SHP77 (cell line): ENCODE results near the gene TRPM8.
"Not testable (repeated sequence)": the region's sequence is repeated elsewhere in the genome, so short reads cannot be mapped to it uniquely, and the experiment has no call there.

ENCODE experiments used
- DNase-seq, 2 experiments: peaks; one replicate each; lab custom pipeline; 2025; lab: John Stamatoyannopoulos, UW

The TRPM8 gene

DNA sequence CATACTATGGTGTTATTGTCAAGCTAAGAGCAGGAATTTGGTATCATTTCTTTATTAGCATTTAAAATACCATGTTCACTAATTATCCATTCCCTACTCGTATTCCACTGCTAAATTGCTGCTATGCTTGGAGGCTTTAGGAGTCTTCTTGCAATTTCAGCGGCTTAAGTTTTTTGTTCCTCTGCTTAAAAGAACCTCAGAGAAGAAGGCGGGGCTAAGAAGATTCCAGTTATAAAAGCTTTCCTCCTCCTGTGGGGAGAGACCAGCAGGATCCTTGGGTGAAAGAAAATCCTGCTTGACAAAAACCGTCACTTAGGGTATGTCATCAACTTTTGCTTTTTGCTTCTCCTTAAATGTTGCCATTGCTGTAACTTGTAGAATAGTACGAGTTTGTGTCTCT lies at the start of gene TRPM8:
Gene TRPM8 (plus strand): TSS at position 258 of the 400 bp plus-strand sequence. CDS start 9,165 bp downstream, outside the sequence.
- DNase-seq, result no peak

- peak; percentile 24 to 62 for DNase-seq
Observed at GRCh38 chr2:233867993-233868532, 49.1 kb upstream of the TRPM8 start, which contains the start of gene MSL3B. MSL3B (minus strand) TSS chr2:233868386.

DNA sequence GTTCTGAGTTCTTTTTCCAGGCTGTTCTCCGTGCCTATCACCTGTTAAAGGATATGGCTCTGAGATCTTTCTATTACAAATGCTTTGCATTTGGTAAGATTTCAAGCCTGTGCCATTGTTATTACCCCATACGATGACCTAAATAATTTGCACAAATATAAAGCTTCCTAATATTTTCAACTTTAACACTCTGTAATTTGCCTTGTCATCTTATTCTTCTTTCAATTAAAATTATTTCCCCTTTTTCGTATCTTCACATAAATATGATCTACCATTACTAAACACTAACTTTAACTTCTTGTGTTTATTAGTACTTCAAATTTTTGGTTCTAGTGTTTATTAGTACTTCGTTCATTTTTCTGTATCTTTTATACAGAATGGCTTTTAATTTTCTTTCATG lies 45.7 kb upstream of the TRPM8 start:
- no peak for DNase-seq

DNA sequence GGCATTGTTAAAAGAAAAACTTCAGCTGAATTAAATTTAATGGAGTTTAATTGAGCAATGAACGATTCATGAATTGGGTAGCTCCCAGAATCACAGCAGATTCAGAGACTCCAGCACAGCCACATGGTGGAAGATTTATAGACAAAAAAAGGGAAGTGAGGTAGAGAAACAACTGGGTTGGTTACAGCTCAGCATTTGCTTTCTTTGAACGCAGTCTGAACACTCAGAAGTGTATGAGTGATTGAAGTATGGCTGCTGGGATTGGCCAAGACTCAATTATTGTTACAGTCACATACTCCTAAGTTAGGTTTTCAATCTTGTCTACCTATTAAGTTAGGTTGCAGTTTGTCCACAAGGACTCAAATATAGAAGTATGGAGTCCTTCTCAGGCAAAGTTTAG lies 45.0 kb upstream of the TRPM8 start:
- DNase-seq, result not testable (repeated sequence)

- no peak for DNase-seq
Observed at GRCh38 chr2:233882353-233882752, 34.8 kb upstream of the TRPM8 start.

GRCh38 chr2:233892793-233893192 lies 24.4 kb upstream of the TRPM8 start:
- DNase-seq, result peak; percentile 8 to 53

- not testable (repeated sequence) for DNase-seq
Observed at GRCh38 chr2:233896253-233896652, 20.9 kb upstream of the TRPM8 start.

DNA sequence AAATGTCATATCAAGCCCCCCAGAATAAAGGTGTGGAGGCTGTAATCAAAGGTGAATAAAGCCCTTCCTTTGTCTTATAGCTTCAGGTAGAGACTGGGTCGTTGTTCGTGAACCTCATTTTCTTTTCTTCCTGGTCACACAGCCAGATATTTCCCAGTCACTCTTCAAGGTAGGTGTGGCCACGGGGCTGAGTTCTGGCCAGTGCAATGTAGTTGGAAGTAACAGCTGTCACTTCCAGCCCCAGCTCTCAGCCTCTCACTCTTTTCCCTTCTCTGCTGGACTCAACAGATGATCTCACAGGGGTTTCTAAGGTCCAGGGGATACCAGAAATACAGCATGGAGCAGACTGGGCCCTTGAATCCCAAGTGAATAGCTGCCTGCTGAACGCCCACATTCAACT lies 15.8 kb upstream of the TRPM8 start:
- DNase-seq, result no peak

- no peak for DNase-seq
Observed at GRCh38 chr2:233901884-233902283, 15.3 kb upstream of the TRPM8 start.

- DNase-seq, result no peak
Observed at GRCh38 chr2:233905945-233906344, 11.2 kb upstream of the TRPM8 start.

GRCh38 chr2:233907627-233908026 lies 9.5 kb upstream of the TRPM8 start:
- no peak for DNase-seq

DNA sequence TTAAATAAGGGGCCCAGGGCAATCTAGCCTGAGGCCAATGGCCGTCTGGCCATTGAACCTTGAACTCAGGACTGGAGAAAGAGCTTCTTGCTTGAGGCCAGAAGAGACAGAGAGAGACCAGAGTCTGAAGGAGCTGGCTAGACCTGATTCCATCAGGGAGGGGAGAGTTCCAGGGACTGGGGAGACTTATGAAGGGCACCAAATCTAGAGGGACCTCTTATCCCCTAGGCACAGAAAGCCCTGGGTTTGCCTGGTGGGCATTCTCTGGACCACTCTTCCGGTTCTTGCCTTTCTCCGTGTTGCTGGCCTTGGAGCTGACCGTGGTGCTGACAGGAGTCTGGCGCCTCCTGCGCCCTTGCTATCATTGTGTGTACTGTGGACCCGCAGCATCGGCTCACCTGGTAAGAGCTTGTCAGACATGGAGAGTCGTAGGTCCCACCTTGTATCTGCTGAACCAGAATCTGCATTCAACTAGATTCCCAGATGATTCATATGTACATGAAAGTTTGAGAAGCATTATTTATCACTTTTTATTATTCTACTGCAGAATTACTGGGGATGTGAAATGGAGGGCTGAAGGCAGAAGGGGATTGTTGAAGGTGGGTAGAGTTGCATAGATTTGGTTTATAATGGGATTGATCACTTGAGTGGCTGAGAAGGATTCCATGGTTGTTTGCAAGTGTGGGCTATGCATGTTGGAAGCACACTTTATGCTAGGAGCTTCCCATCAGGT lies 4.3 kb upstream of the TRPM8 start:
- no peak for DNase-seq

DNA sequence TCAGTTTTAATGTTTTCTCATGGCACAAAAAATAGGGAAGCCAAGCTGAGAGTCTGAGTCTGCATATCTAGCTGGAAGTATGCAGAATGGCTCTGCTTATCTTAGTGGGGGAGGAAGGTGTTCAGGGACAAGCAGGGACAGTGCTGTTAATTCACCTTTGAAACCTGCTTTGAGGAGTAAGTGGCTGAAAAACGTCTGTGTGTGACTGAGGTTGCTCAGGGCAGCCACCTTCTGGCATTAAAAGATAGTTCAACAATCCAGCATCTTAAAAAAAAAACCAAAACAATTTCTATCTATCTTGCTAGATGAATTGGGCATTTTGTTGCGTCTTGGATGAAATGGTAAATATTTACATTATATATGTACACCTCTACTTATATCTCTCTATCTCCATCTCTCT lies 2.0 kb upstream of the TRPM8 start:
- DNase-seq, result no peak

DNA sequence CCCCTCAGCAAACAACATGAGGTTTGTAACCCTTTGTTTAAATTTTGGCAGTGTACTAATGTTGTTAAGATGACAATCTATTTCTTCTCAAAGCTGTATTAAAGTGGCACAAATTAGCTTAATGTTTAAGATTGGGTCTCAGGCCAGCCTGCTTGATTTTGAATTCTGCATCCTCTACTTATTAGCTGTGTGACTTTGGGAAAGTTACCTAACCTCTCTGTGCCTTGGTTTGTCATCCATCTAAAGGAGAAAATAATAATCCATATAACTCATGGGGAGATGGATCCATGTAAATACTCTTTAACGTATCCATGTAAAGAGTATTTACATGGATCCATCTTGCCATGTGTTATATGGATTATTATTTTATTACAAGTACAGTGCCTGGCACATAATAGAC lies 2.1 kb downstream of the TRPM8 start:
- DNase-seq, result no peak

- DNase-seq, result no peak
Observed at GRCh38 chr2:233919938-233920337, 2.8 kb downstream of the TRPM8 start.

DNA sequence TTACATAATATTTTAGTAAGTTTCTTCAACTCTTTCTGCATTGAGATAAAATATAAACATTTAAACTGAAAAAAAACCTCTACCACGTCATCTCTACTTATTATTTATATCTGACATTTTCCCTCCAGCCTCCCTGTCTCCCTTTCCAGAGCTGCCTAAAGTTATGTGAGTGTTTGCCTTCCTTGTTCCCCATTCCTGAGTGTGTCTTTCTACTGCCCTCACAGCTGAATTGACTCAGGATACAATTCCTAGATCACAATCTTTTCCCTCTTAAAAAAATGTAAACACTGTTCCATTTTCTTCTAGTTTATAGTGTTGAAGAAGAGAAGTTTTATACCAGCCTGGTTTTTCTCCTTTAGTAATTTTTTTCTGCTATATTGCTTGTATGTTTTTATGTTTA lies 5.3 kb downstream of the TRPM8 start:
- DNase-seq, result no peak

- no peak for DNase-seq
Observed at GRCh38 chr2:233925402-233925801, 8.2 kb downstream of the TRPM8 start.

GRCh38 chr2:233926806-233927205 lies 9.6 kb downstream of the TRPM8 start:
- DNase-seq, result no peak

DNA sequence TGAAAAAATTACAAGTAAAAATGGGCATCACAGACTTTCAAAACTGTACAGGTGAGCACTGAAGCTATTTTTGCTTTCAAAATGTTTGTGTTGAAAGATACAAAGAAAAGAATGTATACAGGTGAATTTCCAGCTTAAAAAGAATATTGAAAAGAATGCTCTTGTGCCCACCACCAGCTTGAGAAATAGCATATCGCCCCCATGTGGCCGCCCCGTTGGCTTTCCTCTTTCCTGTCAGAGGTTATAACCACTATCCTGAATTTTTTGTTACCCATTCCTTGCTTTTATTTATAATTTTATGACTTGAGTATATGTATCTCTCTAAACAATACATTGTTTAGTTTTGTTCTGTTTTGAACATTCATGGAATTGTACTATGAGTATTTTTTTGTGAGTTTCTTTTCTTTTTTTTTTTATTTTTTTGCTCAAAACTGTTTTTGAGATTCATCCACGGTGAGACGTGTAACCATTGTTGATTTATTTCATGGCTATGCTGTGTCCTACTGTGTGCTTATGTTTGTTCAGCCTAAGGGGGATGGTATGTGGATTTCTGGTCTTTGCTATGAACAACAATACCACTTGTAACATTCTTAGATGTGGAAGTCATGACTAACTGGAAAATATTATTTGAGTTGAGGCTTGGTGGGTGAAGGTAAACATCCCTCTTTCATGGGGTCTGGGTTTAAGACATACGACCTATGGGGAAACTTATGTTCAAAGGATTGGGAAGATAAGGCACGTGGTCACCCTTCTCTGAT lies 11.6 kb downstream of the TRPM8 start:
- DNase-seq, result peak; percentile 32 to 47

- no peak for DNase-seq
Observed at GRCh38 chr2:233929352-233930022, 12.3 kb downstream of the TRPM8 start.

DNA sequence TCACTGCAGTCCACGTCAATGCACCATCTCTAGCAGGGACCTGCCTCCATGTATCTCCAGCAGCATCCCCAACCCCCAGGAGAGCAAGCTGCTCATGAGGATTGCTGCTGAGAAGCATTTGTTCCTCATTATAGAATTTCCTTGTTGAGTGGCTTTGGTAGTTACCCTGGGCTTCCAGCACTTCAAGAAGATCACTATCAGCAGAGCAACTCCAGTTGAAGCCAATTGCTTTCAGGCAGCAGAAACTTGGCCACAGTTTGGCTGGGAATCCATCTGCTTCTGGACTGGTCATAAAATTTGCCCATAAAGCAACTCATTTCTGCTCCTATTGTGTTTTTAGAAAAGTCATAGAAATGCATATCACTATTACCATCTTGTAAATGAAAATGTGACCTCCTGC lies 17.4 kb downstream of the TRPM8 start:
- no peak for DNase-seq

GRCh38 chr2:233935426-233935825 lies 18.3 kb downstream of the TRPM8 start:
- DNase-seq, result no peak

GRCh38 chr2:233936089-233936488 lies 18.9 kb downstream of the TRPM8 start:
- no peak for DNase-seq
